Activated CD8-positive, alpha-beta T cell treated with anti-CD3 and anti-CD28 coated beads, Interleukin-2, amount 10 ng/mL, durations not matched to agents 7 days and 5 days (primary cell): ENCODE results near the gene NRXN3. TPM values are rescaled to one million over a fixed set of nuclear protein-coding genes. Genes with fewer than 3 reads are reported as not detected.

Source experiments
- ATAC-seq: fragments of 150-1000 bp; cut with Tn5 transposase; one replicate; pipeline ENCODE4 v1.10.0; 2021; ENCODE audit warnings: moderate library complexity
- CTCF ChIA-PET: fragments of 350-600 bp; sonication (Branson Sonifier 250); formaldehyde crosslinking; loops from one replicate; lab custom pipeline; 2021; ENCODE audit warnings: antibody characterized with exemption; lab: Charles Lee
- POLR2A ChIA-PET: fragments of 350-600 bp; sonication (Branson Sonifier 250); formaldehyde crosslinking; loops from one replicate; lab custom pipeline; 2021; ENCODE audit warnings: antibody characterized with exemption; lab: Charles Lee
- DNase-seq: peaks from one replicate; pipeline ENCODE4 v3.0.0-alpha.2; 2020
- H3K27ac Mint-ChIP-seq: one replicate; pipeline ENCODE4 v1.8.0; 2021; ENCODE audit warnings: mild to moderate bottlenecking, mixed read lengths
- H3K27me3 Mint-ChIP-seq: one replicate; pipeline ENCODE4 v1.8.0; 2021; ENCODE audit warnings: low read depth, mixed read lengths
- H3K36me3 Mint-ChIP-seq: one replicate; pipeline ENCODE4 v1.8.0; 2021; ENCODE audit warnings: low read depth, mixed read lengths
- H3K4me1 Mint-ChIP-seq: one replicate; pipeline ENCODE4 v1.8.0; 2021; ENCODE audit warnings: low read depth, mixed read lengths
- H3K4me3 Mint-ChIP-seq: one replicate; pipeline ENCODE4 v1.8.0; 2021; ENCODE audit warnings: mild to moderate bottlenecking, mixed read lengths
- H3K9me3 Mint-ChIP-seq: one replicate; pipeline ENCODE4 v1.8.0; 2022; ENCODE audit warnings: mixed read lengths; ENCODE audit not compliant: insufficient read depth
- total RNA-seq, 2 experiments: library from RNA; stranded (reverse); gene quantifications; one replicate each; pipeline ENCODE4 v1.2.3, GENCODE V29; 2021

The NRXN3 gene
- total RNA-seq, 2 experiments from 2014 or later, result not detected

DNA sequence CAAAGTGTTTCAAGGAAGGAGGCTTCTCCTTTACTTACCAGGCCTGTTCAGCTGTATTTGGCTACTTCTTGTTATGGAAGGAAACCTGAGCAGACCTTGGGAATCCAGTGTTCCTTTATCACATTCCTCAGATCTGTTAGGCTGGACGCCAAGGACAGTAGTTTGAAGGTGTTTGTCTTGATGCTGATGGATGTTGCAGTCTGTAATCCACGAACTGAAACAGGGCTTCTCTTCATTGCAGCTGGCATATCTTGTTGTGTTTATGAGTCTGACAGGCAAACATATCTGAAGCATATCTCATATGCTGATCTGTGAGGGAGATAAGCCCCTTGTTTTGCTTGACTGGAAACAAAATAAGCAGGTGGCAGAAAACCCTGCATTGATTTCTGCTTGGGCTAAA lies 904.3 kb downstream of the NRXN3 start:
- no peak for DNase-seq
- CTCF ChIA-PET, result no interaction called here
- H3K4me1 Mint-ChIP-seq, result no peaks in the 10 kb centered on the region
- no peak for ATAC-seq
- H3K27me3 Mint-ChIP-seq, result no peaks in the 10 kb centered on the region
- no peaks in the 10 kb centered on the region for H3K36me3 Mint-ChIP-seq
- H3K27ac Mint-ChIP-seq, result no peak overlapping the region
- no peaks in the 10 kb centered on the region for H3K9me3 Mint-ChIP-seq
- POLR2A ChIA-PET, result no interaction called here
- no peak overlapping the region for H3K4me3 Mint-ChIP-seq

DNA sequence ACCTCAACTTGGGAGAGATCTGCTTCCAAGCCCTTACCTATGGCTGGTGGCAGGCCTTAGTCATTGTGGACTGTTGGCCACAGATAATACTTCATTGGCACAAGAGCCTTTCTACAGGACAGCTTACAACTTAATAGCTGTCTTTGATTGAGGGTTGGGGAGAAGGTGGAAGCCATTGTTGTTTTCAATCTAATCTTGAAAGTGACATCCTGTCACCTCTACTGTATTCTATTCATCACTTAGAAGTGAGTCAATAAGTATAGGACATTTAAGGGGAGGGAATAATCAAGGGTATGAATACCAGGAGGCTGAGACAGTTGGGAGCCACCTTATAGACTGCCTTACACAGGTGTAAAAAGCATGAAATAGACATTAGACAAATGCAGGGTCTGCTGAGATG lies 906.3 kb downstream of the NRXN3 start:
- CTCF ChIA-PET, result no interaction called here
- POLR2A ChIA-PET, result no interaction called here
- H3K4me1 Mint-ChIP-seq, result no peaks in the 10 kb centered on the region

DNA sequence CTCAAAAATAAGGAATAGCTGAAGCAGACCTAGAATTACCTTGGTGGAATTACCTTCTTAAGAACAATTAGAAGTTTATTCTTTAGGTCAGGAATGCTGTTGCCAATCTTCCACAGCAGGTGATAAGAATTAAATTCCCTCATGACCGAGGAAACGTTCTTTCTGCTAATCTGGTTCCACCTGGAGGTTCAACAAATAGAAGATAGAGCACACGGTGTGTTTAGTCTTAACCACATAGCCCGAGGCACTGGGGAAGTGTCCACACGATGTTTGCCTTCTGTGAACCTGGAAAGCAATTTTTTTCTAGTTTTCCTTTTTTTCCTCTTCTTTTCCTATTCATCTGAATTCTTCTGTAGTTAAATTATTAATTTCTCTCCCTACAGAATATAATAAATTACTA lies 906.9 kb downstream of the NRXN3 start:
- no peaks in the 10 kb centered on the region for H3K4me1 Mint-ChIP-seq
- no peak overlapping the region for H3K4me3 Mint-ChIP-seq
- no peaks in the 10 kb centered on the region for H3K27me3 Mint-ChIP-seq
- H3K9me3 Mint-ChIP-seq, result no peaks in the 10 kb centered on the region
- H3K36me3 Mint-ChIP-seq, result no peaks in the 10 kb centered on the region
- POLR2A ChIA-PET, result no interaction called here
- DNase-seq, result no peak
- no peak overlapping the region for H3K27ac Mint-ChIP-seq
- CTCF ChIA-PET, result no interaction called here
- no peak for ATAC-seq

More for the DNA sequence above, 906.3 kb downstream of the NRXN3 start:
- Mint-ChIP-seq H3K9me3 (no peaks in the 10 kb centered on the region), H3K36me3 (no peaks in the 10 kb centered on the region), H3K27ac (no peak overlapping the region), H3K4me3 (no peak overlapping the region), H3K27me3 (no peaks in the 10 kb centered on the region)
- DNase-seq, result no peak
- ATAC-seq, result no peak

DNA sequence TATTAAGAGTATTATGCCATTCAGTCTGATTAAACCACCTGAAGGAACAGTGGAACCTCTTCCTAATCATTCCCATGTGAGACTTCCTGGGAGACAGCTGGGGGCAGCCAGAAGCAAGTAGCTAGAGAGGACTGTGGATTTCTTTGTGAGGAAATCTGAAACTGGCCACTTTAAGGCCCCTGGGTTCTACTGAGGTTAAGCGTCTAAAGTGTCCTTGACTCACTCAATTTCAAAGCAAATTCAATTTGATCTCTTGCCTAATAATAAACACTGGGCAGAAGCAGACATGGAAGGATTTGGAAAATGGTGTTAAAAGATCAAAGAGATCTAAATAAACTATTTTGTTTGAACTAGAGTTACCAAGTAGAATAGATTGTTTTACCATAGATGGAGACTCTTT lies 909.9 kb downstream of the NRXN3 start:
- no peak overlapping the region for H3K27ac Mint-ChIP-seq
- DNase-seq (no peak), ATAC-seq (no peak)
- H3K4me1 Mint-ChIP-seq, result no peaks in the 10 kb centered on the region
- POLR2A ChIA-PET, result no interaction called here
- H3K9me3 Mint-ChIP-seq, result no peaks in the 10 kb centered on the region
- no peaks in the 10 kb centered on the region for H3K27me3 Mint-ChIP-seq
- no peaks in the 10 kb centered on the region for H3K36me3 Mint-ChIP-seq
- no peak overlapping the region for H3K4me3 Mint-ChIP-seq
- CTCF ChIA-PET, result no interaction called here

DNA sequence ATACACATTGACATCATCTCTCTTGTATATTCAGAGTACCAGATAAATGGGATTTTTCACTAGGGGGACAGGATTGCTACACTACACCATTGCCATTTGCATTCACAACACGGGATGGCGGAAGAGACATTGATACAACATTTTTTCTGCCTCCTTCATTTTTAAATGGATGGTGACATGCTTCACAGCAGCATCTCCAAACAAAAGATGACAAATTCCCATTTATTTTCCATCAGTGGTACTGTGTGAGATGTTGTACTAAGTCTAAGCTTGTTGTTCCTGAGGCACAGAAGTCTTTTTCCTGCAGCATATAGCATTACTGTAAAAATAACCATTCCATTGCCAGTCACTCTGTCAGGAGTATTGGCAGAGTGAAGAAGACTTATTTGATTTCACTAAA lies 912.7 kb downstream of the NRXN3 start:
- Mint-ChIP-seq H3K27me3 (no peaks in the 10 kb centered on the region), H3K9me3 (no peaks in the 10 kb centered on the region), H3K36me3 (no peaks in the 10 kb centered on the region), H3K4me3 (no peak overlapping the region), H3K4me1 (no peaks in the 10 kb centered on the region), H3K27ac (no peak overlapping the region)
- ChIA-PET CTCF (no interaction called here), POLR2A (no interaction called here)
- DNase-seq (no peak), ATAC-seq (no peak)

DNA sequence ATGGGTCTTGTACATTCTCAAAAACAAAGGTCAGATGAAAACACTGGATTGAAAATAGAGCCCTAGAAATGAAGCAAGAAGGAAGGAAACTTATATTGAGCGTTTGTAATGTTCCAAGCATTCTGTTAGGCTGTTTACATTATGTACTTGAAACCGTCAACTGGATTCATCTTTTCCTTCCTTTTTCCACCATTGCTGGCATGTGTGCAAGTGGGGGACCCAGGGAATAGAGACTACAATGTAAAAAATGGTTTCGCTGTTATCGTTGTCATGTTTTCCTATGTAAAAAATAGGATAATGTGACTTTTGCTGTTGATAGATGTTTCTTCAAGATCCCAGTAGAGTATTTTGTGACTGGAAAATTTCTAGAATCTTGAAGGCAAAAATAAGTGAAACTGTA lies 913.2 kb downstream of the NRXN3 start:
- ATAC-seq (no peak), DNase-seq (no peak)
- H3K9me3 Mint-ChIP-seq, result no peaks in the 10 kb centered on the region
- no peak overlapping the region for H3K27ac Mint-ChIP-seq
- H3K4me3 Mint-ChIP-seq, result no peak overlapping the region
- ChIA-PET CTCF (no interaction called here), POLR2A (no interaction called here)
- H3K4me1 Mint-ChIP-seq, result no peaks in the 10 kb centered on the region
- H3K36me3 Mint-ChIP-seq, result no peaks in the 10 kb centered on the region
- H3K27me3 Mint-ChIP-seq, result no peaks in the 10 kb centered on the region

DNA sequence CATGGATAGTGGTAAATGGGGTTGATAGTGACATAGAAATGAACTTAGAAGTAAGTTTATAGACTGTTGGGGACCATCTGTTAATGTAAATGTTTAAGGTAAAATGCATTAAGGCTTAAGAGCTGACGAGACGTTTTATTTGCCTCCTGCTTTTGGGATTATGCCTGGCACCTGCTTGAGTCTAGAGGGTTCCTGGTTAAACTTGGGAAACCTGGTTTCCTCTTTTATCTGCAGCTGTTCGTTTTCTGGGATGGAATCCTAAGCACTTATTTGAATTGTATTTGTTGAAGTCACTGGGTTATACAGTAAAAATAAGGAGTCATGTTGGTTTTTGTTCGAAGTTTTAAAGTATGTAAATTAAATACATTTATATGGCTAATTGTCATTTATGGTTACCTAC lies 914.7 kb downstream of the NRXN3 start:
- no peak for DNase-seq
- Mint-ChIP-seq H3K9me3 (no peaks in the 10 kb centered on the region), H3K27me3 (no peaks in the 10 kb centered on the region), H3K4me3 (no peak overlapping the region), H3K4me1 (no peaks in the 10 kb centered on the region), H3K27ac (no peak overlapping the region), H3K36me3 (no peaks in the 10 kb centered on the region)
- CTCF ChIA-PET, result no interaction called here
- no peak for ATAC-seq
- POLR2A ChIA-PET, result no interaction called here

DNA sequence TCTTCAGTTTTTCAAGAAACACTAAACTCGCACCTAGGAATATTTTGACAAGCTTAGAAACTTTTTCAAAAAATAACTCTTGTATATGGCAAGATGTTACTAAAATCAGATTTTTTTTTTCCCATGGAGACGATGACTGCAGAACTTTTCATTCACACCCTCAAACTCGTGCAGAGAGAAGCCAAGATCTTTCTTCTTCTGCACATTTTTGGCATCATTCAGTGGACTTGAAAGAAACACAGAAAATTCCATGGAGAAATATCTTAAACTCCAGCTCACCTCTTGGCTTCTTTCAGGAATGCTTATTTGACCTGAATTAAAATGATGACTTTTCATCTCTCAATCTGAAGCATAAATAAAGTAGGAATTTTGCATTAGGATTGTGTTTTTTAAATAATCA lies 919.4 kb downstream of the NRXN3 start:
- no peak for DNase-seq
- CTCF ChIA-PET, result no interaction called here
- Mint-ChIP-seq H3K9me3 (no peaks in the 10 kb centered on the region), H3K36me3 (no peaks in the 10 kb centered on the region), H3K27me3 (no peaks in the 10 kb centered on the region), H3K4me3 (no peak overlapping the region), H3K4me1 (no peaks in the 10 kb centered on the region), H3K27ac (no peak overlapping the region)
- POLR2A ChIA-PET, result no interaction called here
- ATAC-seq, result no peak

DNA sequence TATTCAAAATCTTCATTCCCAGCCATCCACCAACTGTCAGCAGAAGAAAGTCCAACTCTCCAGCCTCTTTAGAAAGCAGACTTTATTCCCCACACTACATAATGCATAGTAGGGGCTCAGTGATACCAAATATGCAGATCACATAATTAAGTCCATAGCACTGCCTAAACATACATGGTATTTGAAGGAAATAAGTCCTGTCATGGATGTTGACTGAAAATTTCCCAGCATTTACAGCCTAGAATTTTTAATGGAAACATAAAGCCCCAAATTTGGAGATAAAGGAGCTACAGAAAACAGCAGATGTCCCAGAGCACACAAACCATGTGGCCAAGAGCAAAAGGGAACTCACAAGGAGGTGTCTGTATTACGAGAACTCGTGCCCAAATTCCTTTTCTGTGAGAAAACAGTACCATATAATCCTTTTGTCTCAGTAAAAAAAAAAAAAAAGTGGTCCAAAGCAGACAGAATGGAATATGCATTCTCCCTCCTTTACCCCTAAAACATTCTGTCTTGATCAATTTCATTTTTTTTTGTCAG lies 920.5 kb downstream of the NRXN3 start:
- no peaks in the 10 kb centered on the region for H3K9me3 Mint-ChIP-seq
- ATAC-seq, result no peak
- CTCF ChIA-PET, result no interaction called here
- no peak overlapping the region for H3K27ac Mint-ChIP-seq
- H3K4me3 Mint-ChIP-seq, result no peak overlapping the region
- no peaks in the 10 kb centered on the region for H3K4me1 Mint-ChIP-seq
- no peaks in the 10 kb centered on the region for H3K36me3 Mint-ChIP-seq
- no peak for DNase-seq
- H3K27me3 Mint-ChIP-seq, result no peaks in the 10 kb centered on the region
- POLR2A ChIA-PET, result no interaction called here

DNA sequence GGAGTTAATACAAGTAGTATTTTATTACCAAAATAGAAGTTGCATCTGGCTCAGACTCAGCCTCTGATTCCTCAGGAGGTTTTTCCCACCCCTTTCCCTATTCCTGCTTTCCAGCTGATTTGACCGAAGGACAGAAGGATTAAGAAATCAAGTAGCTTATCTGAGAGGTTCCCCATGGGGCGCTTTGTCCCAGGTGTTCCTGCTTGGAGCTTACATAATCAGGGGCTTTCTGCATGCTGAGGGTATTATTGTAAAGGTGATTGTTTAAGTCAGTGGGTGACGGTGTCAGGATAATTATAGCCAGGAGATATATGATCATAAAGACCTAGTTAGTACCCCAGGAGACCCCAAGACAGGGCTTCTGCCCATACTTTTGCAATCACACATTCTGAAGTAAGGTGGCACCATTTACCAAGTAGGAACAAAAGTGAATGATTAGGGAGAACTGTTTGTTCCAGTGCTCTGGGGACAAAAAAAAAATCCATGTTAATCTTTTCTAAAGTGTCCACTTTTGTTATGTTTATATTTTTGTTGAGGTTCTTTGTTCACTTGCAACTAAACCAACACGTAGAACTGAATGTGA lies 921.3 kb downstream of the NRXN3 start:
- Mint-ChIP-seq H3K4me1 (no peaks in the 10 kb centered on the region), H3K9me3 (no peaks in the 10 kb centered on the region), H3K4me3 (no peak overlapping the region), H3K27me3 (no peaks in the 10 kb centered on the region), H3K27ac (no peak overlapping the region), H3K36me3 (no peaks in the 10 kb centered on the region)
- POLR2A ChIA-PET, result no interaction called here
- ATAC-seq (no peak), DNase-seq (no peak)
- CTCF ChIA-PET, result no interaction called here

DNA sequence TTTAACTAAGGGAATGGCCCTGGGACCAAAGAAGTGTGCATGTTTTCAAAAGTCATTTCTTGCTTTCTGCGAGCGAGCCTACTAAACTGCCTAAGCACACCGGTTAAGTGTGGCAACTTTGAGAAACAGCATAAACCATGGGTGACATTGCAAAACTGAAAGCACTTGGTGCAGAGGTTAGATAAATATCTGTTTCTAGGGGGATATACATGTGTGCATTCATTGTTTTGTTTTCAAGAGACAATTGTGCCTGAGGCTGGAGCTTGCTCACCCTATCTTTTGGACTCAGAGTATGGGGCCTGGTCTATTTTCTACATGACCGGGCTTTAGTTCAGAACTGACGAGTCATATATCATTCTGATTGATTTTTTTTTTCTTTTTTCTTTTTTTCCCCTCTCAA lies 923.4 kb downstream of the NRXN3 start:
- no peaks in the 10 kb centered on the region for H3K4me1 Mint-ChIP-seq
- no peak overlapping the region for H3K27ac Mint-ChIP-seq
- H3K36me3 Mint-ChIP-seq, result no peaks in the 10 kb centered on the region
- no peaks in the 10 kb centered on the region for H3K9me3 Mint-ChIP-seq
- POLR2A ChIA-PET, result no interaction called here
- DNase-seq, result no peak
- no peaks in the 10 kb centered on the region for H3K27me3 Mint-ChIP-seq
- CTCF ChIA-PET, result no interaction called here
- H3K4me3 Mint-ChIP-seq, result no peak overlapping the region
- ATAC-seq, result no peak

DNA sequence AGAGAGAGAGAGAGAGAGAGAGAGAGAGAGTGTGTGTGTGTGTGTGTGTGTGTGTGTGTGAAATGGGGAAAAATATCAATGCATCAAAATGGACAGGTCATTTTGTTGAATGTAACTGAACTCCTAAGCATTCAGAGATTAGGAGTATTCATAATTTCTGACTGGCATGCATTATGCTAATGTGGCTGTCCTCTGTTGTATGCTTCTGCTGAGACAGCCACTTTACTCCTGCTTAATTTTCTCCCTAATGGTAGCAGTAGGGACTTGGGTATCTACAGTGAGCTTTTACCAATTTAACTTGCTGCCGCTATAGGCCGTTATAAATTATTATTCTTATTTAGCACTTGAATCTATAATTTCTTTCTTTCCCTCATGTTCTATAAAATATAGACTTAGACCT lies 924.8 kb downstream of the NRXN3 start:
- Mint-ChIP-seq H3K4me1 (no peaks in the 10 kb centered on the region), H3K9me3 (no peaks in the 10 kb centered on the region), H3K4me3 (no peak overlapping the region), H3K36me3 (no peaks in the 10 kb centered on the region), H3K27ac (no peak overlapping the region), H3K27me3 (no peaks in the 10 kb centered on the region)
- CTCF ChIA-PET, result no interaction called here
- ATAC-seq (no peak), DNase-seq (no peak)
- POLR2A ChIA-PET, result no interaction called here

DNA sequence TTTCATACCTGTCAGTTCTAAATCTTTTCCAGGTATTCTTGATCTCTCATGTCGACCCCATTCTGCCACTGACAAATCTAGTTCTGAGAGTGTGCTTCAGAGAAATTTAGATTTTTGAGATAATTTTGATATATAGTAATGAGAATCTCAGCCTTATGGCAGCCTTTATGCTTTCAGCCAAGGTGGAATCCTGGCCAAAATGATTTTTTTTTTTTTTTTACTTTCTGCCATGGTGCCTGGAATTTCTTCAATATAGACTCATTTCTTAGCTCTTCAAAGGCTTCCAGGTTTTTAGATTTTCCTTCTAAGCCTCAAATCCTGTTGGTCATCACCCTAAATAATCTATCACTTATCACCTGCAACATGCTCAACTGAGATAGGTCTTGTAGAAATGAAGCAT lies 926.6 kb downstream of the NRXN3 start:
- H3K4me1 Mint-ChIP-seq, result no peaks in the 10 kb centered on the region
- no peak overlapping the region for H3K4me3 Mint-ChIP-seq
- CTCF ChIA-PET, result no interaction called here
- DNase-seq (no peak), ATAC-seq (no peak)
- no peaks in the 10 kb centered on the region for H3K36me3 Mint-ChIP-seq
- no peaks in the 10 kb centered on the region for H3K27me3 Mint-ChIP-seq
- no peaks in the 10 kb centered on the region for H3K9me3 Mint-ChIP-seq
- POLR2A ChIA-PET, result no interaction called here
- H3K27ac Mint-ChIP-seq, result no peak overlapping the region
